Measurements from ENCODE around the gene CRACDL.

DNA sequence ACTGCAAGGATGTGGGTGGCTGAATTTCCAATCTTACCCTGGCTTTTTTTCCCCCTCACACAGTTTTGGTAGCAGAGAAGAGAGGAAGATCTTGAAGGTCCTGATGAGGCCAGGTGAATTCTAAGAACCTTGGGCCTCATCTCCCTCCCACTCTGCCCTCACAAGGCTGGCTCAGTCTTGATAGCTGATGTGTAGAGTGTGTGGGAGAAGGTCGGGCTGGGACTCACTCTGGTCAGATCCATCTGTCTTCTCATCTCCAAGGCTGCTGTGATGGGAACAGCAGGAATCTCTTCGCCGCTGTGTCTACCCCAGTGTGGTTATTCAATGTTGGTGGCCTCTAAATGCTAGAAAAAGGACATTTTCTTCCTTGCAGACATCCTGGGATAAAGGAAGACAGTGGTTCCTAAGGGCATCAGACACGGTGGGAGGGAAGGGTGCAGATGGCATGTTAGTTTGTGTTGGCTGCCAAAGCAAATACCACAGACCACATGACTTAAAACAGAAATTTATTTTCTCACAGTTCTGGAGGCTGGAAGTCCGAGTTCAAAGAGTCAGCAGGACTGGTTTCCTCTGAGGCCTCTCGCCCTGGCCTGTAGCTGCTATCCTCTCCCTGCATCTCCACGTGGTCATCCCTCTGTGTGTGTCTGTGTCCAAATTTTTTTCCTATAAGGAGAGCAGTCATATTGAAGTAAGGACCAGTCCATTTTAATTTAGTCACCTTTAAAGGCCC lies 167.5 kb downstream of the CRACDL start:
- TF ChIP-seq, protein P1, sequence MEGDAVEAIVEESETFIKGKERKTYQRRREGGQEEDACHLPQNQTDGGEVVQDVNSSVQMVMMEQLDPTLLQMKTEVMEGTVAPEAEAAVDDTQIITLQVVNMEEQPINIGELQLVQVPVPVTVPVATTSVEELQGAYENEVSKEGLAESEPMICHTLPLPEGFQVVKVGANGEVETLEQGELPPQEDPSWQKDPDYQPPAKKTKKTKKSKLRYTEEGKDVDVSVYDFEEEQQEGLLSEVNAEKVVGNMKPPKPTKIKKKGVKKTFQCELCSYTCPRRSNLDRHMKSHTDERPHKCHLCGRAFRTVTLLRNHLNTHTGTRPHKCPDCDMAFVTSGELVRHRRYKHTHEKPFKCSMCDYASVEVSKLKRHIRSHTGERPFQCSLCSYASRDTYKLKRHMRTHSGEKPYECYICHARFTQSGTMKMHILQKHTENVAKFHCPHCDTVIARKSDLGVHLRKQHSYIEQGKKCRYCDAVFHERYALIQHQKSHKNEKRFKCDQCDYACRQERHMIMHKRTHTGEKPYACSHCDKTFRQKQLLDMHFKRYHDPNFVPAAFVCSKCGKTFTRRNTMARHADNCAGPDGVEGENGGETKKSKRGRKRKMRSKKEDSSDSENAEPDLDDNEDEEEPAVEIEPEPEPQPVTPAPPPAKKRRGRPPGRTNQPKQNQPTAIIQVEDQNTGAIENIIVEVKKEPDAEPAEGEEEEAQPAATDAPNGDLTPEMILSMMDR (IDR thresholded peaks at IDR 0.05; ENCODE audit: low read depth, low read length): no peak
- no peak for TF ChIP-seq EZH2phosphoT487 (IDR thresholded peaks at IDR 0.05; ENCODE audit: low read depth)
